ENCODE results near the gene SLC37A3.

Gene SLC37A3

GRCh38 chr7:140334341-140335057 lies 63.8 kb downstream of the SLC37A3 start:
- no peak for TF ChIP-seq CTCF (IDR thresholded peaks at IDR 0.05; ENCODE audit: control insufficient read depth, insufficient read depth, low read depth, low read length, missing control alignments)
- no peak overlapping the region for H3K4me3 ChIP-seq (ENCODE audit: control insufficient read depth, low read depth, low read length)
- DNase-seq (ENCODE audit: low read depth), result no peak

GRCh38 chr7:140333686-140334085 lies 64.6 kb downstream of the SLC37A3 start:
- no peak overlapping the region for H3K4me3 ChIP-seq (ENCODE audit: control insufficient read depth, low read depth, low read length)
- no peak for TF ChIP-seq CTCF (IDR thresholded peaks at IDR 0.05; ENCODE audit: control insufficient read depth, insufficient read depth, low read depth, low read length, missing control alignments)
- no peak for DNase-seq (ENCODE audit: low read depth)

- TF ChIP-seq CTCF (IDR thresholded peaks at IDR 0.05; ENCODE audit: control insufficient read depth, insufficient read depth, low read depth, low read length, missing control alignments), result no peak
- H3K4me3 ChIP-seq (ENCODE audit: control insufficient read depth, low read depth, low read length), result no peak overlapping the region
- no peak for DNase-seq (ENCODE audit: low read depth)
These were observed 65.1 kb downstream of the SLC37A3 start for GRCh38 chr7:140333223-140333622.

- no peak for TF ChIP-seq CTCF (IDR thresholded peaks at IDR 0.05; ENCODE audit: control insufficient read depth, insufficient read depth, low read depth, low read length, missing control alignments)
- DNase-seq (ENCODE audit: low read depth), result no peak
- H3K4me3 ChIP-seq (ENCODE audit: control insufficient read depth, low read depth, low read length), result no peak overlapping the region
These were observed 67.7 kb downstream of the SLC37A3 start for GRCh38 chr7:140330595-140330994.

GRCh38 chr7:140330128-140330527 lies 68.2 kb downstream of the SLC37A3 start:
- DNase-seq (ENCODE audit: low read depth), result no peak
- TF ChIP-seq CTCF (IDR thresholded peaks at IDR 0.05; ENCODE audit: control insufficient read depth, insufficient read depth, low read depth, low read length, missing control alignments), result no peak
- H3K4me3 ChIP-seq (ENCODE audit: control insufficient read depth, low read depth, low read length), result no peak overlapping the region

- TF ChIP-seq CTCF (IDR thresholded peaks at IDR 0.05; ENCODE audit: control insufficient read depth, insufficient read depth, low read depth, low read length, missing control alignments), result no peak
- no peak for DNase-seq (ENCODE audit: low read depth)
- H3K4me3 ChIP-seq (ENCODE audit: control insufficient read depth, low read depth, low read length), result no peak overlapping the region
These were observed 71.1 kb downstream of the SLC37A3 start for GRCh38 chr7:140327261-140327661.
